D721Med (cell line): Measurements from ENCODE around the gene SLC26A9.

ENCODE experiments used
- DNase-seq: peaks from one replicate; pipeline ENCODE4 v3.0.0; 2011; ENCODE audit warnings: low spot score; ENCODE audit not compliant: insufficient read length
- FAIRE-seq: peaks from 2 replicates; lab custom pipeline; 2011; peaks lifted over from hg19 to GRCh38; lab: Jason Lieb, UNC
- TF ChIP-seq, protein P1 (sequence below): IDR thresholded peaks from 2 replicates; pipeline ENCODE4 v1.5.1; 2012; ENCODE audit warnings: mild to moderate bottlenecking, control low read depth; ENCODE audit not compliant: insufficient read depth; ENCODE audit errors: missing control alignments

Gene SLC26A9

GRCh38 chr1:205959789-205960188, 16.5 kb upstream of the SLC26A9 start:
- FAIRE-seq (no peak), DNase-seq (no peak)
- TF ChIP-seq, protein P1, sequence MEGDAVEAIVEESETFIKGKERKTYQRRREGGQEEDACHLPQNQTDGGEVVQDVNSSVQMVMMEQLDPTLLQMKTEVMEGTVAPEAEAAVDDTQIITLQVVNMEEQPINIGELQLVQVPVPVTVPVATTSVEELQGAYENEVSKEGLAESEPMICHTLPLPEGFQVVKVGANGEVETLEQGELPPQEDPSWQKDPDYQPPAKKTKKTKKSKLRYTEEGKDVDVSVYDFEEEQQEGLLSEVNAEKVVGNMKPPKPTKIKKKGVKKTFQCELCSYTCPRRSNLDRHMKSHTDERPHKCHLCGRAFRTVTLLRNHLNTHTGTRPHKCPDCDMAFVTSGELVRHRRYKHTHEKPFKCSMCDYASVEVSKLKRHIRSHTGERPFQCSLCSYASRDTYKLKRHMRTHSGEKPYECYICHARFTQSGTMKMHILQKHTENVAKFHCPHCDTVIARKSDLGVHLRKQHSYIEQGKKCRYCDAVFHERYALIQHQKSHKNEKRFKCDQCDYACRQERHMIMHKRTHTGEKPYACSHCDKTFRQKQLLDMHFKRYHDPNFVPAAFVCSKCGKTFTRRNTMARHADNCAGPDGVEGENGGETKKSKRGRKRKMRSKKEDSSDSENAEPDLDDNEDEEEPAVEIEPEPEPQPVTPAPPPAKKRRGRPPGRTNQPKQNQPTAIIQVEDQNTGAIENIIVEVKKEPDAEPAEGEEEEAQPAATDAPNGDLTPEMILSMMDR = no peak

- TF ChIP-seq, protein P1 = no peak
- FAIRE-seq (no peak), DNase-seq (no peak)
Observed at GRCh38 chr1:205955499-205955898, 12.2 kb upstream of the SLC26A9 start.

DNA sequence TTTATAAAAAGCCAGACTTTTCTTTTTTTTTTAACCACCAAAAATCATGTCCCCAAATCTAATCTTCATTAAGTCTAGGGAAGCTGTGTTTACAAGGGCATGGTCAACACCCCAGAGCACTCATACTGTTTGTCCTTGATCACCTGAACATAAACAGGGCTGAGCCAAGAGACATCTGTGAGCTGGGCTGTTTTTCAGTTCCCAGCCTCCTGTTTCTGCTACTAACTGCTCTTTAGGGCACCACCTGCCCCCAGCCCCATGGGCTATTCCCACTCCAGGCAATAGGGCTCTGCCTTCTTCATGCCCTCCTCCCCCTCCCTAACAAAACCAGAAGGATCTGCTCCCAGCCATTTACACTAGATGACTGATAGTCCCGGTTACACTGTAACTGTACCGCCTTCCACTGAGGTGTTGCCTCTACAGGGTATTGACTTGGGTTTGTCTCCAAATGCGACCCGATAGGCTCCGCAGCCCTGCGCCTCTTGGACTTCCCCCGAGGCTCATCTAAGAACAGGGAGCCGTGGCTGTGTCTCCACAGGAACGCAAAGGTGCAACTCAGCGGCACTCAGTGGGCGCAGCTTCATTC, 11.7 kb upstream of the SLC26A9 start:
- FAIRE-seq (no peak), DNase-seq (no peak)
- TF ChIP-seq, protein P1 = no peak

DNA sequence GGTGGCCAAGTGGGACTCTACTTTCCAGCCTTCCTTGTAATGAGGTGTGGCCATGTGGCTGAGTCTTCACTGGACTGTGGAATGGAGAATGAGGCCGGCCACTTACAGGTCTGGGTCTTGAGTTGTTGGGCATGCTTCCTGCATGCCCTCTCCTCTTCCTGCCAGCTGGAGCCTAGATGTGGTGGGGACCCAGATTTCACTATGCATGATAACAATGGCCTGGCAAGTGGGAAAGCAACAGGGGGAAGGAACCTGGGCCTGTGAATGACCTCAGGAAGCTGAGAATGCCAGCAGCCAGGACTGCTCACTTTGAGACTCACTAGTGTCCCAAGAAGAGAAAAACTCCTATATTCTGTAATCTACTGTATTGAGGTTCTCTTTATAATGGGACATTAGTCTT, 8.5 kb upstream of the SLC26A9 start:
- FAIRE-seq (no peak), DNase-seq (no peak)
- TF ChIP-seq, protein P1 = no peak

DNA sequence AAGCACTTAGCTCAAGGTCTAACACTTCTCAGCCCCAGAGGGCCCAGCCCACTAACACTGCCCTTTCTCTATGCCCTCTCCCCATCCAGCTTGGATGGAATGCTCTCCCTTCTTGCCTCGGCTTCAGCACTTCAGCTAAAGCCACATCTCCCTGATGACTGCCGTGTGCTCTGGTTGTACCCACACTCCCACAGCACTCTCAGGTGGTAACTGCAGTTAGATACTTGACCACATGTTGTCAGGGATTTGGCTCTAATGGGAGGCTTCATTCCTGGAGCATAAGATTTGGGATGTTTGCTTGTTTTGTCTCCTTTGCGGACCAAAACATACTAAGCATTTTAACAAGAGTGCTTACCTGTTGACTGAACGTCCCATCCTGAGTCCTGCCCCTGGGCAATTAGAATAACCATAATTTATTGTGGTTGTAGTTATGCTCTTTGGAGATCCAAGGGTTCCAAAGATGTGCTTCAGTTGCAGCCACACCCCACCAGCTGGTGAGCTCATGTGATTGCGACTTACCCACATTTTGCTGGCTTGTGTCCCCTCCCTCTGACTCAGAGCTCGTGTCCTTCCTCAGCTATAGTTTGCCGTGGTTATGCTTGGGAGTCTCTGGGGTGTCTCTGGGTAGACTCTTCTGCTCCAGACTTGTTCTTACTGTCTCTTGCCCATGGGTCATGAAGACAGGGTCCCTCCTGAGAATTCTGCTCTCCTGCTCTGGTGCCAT, 7.7 kb upstream of the SLC26A9 start:
- FAIRE-seq = no peak
- TF ChIP-seq, protein P1 = no peak

DNA sequence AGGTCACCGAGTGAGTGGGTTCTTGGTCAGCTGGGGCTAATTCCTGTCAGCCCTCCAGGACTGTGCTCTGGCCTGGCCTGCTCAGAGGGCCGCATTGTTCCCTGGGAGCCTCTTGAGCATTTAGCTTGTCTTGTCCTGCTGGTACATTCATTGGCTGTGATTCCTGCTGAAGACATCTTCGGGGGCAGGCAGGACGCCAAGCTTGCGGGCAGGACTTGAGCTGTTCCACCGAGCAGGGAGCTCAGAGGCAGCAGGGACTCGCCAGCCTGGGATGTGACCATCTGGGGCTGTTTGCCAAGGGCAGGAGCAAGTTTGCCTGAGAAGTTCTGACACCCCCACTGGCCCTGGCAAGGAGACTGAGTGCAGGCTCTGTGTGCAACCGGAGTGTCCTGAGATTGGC, 7.0 kb upstream of the SLC26A9 start:
- DNase-seq (no peak), FAIRE-seq (no peak)
- TF ChIP-seq, protein P1 = no peak

More for the DNA sequence above, 7.7 kb upstream of the SLC26A9 start:
- DNase-seq = no peak

DNA sequence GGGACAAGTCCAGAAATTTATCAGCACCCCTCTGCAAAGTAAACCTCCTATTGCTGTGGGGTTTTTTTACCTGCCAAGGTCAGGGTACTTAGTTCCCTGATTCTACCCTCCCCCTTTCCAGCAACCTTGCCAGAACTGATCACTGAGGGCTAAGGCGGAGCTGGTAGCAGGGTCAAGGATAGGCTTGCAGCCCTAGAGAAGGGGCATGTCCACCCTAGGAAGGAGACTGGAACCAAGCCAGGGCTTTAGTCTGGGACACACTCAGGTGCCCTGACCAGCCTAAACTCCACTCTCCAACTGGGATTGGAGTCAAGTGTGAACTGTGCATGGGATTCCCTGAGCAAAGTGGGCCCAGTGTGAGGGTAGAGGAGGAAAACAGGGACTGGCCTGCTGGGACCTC, 6.5 kb upstream of the SLC26A9 start:
- TF ChIP-seq, protein P1 = no peak
- DNase-seq (no peak), FAIRE-seq (no peak)
